ENCODE measurements around the gene SURF1.
"Not testable (repeated sequence)": the region's sequence is repeated elsewhere in the genome, so short reads cannot be mapped to it uniquely, and the experiment has no call there.

SURF1 gene

DNA sequence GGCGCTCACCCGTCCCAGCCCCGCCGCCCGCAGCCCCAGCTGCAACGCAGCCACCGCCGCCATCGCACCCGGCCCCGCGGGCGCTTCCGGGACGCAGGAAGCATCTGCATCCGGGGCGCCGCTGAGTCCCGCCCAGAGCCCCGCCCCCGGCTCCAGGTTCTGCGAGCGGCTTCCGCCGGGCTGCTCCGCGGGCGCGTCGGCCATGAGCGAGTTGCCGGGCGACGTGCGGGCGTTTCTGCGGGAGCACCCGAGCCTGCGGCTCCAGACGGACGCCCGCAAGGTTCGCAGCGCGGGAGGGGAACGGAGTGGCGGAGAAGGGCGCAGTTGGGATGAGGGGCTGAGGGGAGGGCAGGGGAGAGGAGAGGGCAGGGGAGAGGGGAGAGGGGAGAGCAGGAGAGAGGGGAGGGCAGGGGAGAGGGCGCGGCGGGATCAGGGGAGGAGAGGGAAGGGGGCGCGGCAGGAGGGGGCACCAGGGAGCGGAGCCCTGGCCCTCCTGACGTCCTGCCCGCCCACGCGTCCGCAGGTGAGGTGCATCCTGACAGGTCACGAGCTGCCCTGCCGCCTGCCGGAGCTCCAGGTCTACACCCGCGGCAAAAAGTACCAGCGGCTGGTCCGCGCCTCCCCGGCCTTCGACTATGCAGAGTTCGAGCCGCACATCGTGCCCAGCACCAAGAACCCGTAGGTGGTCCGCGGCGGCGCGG, at the start of gene SURF1, which contains the start of gene SURF2:
Gene SURF1 (minus strand): TSS at position 97 of the 701 bp plus-strand sequence. CDS start 34 bp downstream, at position 63.
Gene SURF2 (plus strand): TSS at position 160 of the 701 bp plus-strand sequence. CDS start 43 bp downstream, at position 203.
- DNase-seq, result peak; percentile 91

DNA sequence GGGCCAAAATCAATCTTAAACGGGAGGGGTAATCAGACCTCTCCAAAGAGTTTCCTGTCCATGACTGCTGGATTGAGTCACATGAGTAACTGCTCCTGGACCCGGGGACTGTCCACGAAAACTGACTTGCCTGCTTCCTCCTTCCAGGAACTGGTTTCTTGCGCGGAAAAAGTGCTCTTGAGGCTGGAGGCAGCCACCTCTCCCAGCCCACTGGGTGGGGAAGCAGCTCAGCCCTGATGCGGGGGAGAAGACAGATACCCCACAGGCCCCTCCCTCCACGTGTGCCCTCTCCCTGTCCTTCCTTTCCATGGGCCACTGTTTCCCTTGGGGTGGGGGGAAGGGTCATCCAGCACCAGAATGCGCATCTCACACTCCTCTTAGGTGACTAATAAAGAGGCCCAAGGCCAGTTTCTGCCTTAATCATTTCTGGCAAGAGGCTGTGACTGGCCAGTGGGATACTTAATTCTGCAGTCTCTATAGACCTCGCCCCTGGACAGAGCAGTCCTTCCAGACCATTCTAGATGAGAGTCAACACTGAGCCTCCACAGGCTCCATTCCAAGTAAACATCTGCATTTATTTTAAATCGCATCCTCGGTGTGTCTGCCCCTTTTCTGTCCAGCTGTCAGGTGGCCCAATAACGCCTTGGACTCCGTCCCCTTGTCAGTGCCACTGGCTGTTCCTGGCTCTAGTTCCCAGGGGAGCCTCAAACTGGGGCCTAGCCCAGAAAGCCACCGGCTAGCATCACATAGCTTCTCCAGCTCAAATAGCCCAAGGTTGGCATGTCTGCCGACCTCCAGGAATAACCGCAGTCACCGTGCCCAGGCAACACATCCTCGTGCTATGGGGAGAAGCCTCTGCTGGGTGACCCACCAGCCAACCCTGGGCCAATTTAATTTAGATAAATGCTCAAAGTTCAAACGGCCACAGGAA, 49.5 kb upstream of the SURF1 start:
- no peak for DNase-seq

DNA sequence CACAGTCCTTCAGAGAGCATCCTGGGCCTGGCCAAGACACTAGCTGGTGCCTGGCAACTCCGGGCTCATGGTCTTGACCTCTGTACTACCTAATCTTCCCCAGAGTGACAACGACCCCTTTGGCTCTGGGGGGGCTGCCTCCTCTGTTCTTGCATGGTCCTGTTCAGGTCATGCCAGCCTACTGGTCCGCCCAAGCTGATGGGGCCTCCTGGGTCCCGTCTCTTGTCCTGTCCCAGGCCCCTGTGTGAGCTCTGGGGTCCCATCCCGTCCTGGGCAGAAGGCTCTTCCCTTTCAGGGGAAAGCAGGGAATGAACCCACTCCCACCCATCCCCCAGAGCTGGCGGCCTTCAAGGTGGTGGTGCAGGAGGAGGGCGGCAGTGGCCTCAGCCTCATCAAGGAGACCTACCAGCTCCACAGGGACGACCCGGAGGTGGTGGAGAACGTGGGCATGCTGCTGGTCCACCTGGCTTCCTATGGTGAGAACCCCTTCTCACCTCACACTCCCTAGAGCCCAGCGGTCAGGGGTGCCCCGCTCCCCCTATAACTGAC, 48.2 kb upstream of the SURF1 start:
- no peak for DNase-seq

DNA sequence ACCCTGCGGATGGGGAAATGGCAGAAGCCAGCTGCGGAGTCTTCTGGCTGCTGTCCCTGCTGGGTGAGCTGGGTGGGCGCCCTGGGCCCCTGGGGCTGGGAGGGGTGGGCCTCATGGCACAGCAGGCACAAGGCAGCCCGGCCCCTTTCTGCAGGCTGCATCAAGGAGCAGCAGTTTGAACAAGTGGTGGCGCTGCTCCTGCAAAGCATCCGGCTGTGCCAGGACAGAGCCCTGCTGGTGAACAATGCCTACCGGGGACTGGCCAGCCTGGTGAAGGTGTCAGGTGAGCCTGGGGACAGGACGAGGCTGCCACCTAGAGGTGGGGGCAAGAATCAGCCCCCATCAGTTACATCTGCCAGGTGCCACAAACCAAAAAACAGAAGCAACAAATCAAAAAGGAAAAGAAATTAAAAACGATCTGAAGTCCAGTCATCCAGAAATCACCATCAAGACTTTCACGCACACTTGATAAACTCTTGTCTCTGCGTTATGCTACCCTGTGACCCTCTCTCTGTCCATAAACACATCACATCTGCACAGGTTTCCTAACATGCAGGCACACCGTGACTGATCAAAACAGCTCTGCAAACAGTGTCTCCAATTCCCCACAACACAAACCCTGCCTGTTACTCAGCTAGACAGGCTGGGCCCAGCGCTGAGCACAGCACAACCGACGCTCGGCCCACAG, 47.6 kb upstream of the SURF1 start:
- DNase-seq, result no peak

- DNase-seq, result no peak
Measured at GRCh38 chr9:133402689-133403088, 46.4 kb upstream of the SURF1 start.

- no peak for DNase-seq
Measured at GRCh38 chr9:133401588-133401987, 45.3 kb upstream of the SURF1 start.

- DNase-seq, result no peak
Measured at GRCh38 chr9:133400292-133400691, 44.0 kb upstream of the SURF1 start.

DNA sequence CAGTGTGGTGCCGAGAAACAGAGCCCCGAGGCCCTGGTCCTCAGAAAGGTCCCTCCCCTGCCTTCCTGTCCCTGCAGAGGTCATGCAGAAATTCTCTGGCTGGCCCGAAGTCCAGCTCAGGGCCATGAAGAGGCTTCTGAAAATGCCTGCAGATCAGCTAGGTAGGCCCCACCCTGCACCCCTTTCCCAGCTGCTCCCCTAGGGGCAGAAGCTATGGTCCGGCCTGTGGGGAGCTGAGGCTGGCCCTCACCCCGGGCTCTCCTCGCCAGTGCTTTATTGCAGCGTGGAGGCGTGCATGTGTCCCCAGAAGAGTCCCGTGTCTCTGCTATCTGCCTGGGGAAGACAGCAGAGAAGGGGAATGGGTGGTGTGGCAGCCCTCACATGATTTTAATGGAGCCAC, 41.6 kb upstream of the SURF1 start:
- no peak for DNase-seq

DNA sequence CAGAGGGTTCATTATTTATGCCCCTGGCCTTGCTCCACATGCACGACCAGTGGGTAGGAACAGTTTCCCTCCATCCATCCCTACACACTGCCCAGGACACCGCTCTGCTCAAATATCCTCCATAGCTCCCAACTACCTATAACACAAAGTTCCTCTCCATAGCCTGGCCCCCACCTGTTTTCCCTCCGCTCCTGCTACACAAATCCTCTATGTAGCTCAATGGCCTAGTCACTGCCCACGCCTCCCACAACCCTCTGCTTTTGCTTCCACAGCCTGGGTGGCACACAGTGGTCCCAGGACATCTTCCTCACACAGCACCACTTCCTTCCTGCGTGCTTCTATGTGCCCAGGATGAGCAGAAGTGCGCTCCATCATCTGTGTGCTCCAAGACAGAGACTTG, 41.1 kb upstream of the SURF1 start:
- no peak for DNase-seq

GRCh38 chr9:133396952-133397351, 40.7 kb upstream of the SURF1 start:
- no peak for DNase-seq

DNA sequence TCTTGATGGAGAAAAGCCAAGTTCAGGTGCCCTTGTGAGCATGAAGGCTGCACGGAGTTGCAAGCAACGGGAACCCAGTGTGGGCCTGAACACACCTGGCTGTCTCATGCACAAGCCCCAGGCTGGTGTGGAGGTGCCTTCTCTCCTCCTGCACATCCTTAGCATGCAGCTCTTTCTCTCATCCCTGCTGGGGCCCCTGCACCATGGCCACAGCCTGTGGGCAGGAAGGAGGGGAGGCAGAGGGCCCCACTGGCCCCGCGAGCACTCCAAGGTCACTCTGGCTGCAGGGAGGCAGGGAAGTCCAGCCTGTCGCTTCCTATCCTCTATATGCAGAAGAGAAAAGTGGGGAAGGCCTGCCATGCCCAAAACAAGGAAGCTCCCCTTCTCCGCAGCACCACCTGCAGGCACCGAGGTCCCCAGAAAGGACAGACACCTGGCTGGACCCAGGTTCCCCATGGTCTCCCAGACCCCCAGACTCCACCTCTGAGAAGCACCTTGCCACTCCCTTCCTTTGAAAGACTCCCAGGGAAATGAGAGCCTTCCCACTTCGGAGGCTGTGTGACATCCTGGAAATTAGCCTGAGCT, 38.5 kb upstream of the SURF1 start:
- DNase-seq, result no peak

- DNase-seq, result no peak
Measured at GRCh38 chr9:133393399-133393798, 37.1 kb upstream of the SURF1 start.

- not testable (repeated sequence) for DNase-seq
Measured at GRCh38 chr9:133392308-133392707, 36.0 kb upstream of the SURF1 start.

DNA sequence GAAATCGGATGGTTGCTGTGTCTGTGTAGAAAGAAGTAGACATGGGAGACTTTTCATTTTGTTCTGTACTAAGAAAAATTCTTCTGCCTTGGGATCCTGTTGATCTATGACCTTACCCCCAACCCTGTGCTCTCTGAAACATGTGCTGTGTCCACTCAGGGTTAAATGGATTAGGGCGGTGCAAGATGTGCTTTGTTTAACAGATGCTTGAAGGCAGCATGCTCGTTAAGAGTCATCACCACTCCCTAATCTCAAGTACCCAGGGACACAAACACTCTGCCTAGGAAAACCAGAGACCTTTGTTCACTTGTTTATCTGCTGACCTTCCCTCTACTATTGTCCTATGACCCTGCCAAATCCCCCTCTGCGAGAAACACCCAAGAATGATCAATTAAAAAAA, 35.2 kb upstream of the SURF1 start:
- not testable (repeated sequence) for DNase-seq

GRCh38 chr9:133390713-133391112, 34.4 kb upstream of the SURF1 start:
- DNase-seq, result no peak

DNA sequence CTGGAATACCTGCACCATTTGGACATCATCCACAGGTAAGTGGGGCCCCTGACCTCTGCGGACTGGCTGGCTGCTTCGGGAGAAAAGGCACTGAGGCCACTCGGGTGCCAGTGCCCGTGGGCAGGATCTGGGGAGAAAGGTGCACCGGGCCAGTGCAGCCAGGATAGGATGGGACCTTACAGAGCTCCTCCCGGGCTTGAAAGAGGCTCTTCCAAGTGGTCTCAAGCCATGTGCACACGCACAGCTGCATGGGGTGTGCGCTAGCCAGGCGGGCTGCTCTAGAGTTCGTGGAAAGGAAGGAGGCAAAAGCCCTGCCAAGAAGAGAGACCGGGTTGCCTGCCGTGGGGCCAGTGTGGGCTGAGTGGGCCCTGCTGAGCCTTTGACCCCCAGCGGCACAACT, 33.3 kb upstream of the SURF1 start:
- DNase-seq, result no peak

GRCh38 chr9:133389025-133389557, 32.8 kb upstream of the SURF1 start:
- no peak for DNase-seq

GRCh38 chr9:133387680-133388079, 31.4 kb upstream of the SURF1 start:
- no peak for DNase-seq

DNA sequence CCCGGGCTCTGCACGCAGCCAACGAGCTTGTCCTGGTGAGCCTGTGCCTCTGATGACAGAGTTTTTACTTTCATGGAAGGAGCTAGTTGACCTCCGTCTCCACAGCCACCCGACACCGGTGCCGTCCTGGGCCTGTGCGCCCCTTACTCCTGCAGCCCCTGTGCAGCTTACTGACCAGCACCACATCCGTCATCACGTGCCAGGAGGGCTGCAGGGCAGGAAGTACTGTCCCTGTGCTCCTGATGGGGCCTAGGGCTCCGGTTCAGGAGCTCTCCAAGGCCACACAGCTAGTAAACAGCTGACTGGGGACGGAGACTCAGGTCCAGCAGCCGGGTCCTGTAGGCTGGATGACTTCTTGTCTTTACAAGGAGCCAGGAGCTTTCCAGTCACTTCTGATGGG, 30.1 kb upstream of the SURF1 start:
- DNase-seq, result no peak

- DNase-seq, result no peak
Measured at GRCh38 chr9:133385452-133385851, 29.2 kb upstream of the SURF1 start.

GRCh38 chr9:133384736-133385321, 28.5 kb upstream of the SURF1 start:
- no peak for DNase-seq

DNA sequence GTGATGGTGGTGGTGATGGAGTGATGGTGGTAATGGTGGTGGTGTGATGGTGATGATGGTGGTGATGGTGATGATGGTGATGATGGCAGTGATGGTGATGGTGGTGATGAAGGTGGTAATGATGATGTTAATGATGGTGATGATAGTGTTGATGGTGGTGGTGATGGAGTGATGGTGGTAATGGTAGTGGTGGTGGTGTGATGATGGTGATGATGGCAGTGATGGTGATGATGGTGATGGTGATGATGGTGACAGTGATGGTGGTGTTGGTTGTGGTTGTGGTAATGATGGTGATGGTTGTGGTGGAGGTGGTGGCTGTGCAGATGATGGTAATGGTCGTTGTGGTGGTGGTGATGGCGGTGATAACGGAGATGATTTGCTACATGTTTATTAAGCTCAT, 27.2 kb upstream of the SURF1 start:
- DNase-seq, result no peak
